K562 (cell line): Measurements from ENCODE around the gene MCCD1. TPM values are rescaled to one million over a fixed set of nuclear protein-coding genes. Genes with fewer than 3 reads are reported as not detected.

ENCODE experiments used
- ATAC-seq: fragments of 200-7000 bp; cut with Tn5 transposase; 3 replicates; pipeline ENCODE4 v1.9.1; 2020; ENCODE audit warnings: moderate library complexity
- BruUV-seq: library from RNA; stranded (reverse); fragments of 400-500 nt; replicated peaks from 2 replicates; lab custom pipeline; 2021; lab: Mats Ljungman, UMichigan
- CTCF ChIA-PET: fragments of 300-600 bp; formaldehyde crosslinking; extraction: SDS; loops from one replicate; lab custom pipeline; 2021; ENCODE audit warnings: low intra/inter-chr PET ratio; lab: Yijun Ruan, JAX
- POLR2A ChIA-PET: fragments of 300-600, 350-650 bp; sonication (Branson Sonifier 250); formaldehyde crosslinking; extraction: SDS; loops from one replicate; lab custom pipeline; 2021; ENCODE audit warnings: antibody characterized with exemption, inconsistent platforms; lab: Yijun Ruan, JAX
- DNase-seq, 4 experiments: peaks; one replicate each; pipeline versions ENCODE4 v3.0.0 to v3.0.0-alpha.2; 2011 to 2018; ENCODE audit warnings: low spot score in 3 of 4, mixed read lengths in 3 of 4; ENCODE audit errors: extremely low read depth in 1 of 4
- FAIRE-seq: peaks from 2 replicates; lab custom pipeline; 2011; peaks lifted over from hg19 to GRCh38; lab: Jason Lieb, UNC
- H2AFZ ChIP-seq: 2 replicates; pipeline ENCODE4 v1.6.0; 2011; ENCODE audit warnings: low read depth, low read length, control low read depth, inconsistent platforms
- H3K27ac ChIP-seq: fragments of 200-600 bp; 3 replicates; pipeline ENCODE4 v1.8.0; 2011; ENCODE audit warnings: low read depth, mild to moderate bottlenecking, control low read depth, inconsistent platforms, low read length, moderate library complexity, mixed read lengths; ENCODE audit errors: extremely low read depth
- H3K27me3 ChIP-seq, 2 experiments: fragments of 300-600 bp in 1 of 2; 2 replicates in 1 of 2; 3 replicates in 1 of 2; pipeline versions ENCODE4 v1.6.0 to v1.8.0; 2011; ENCODE audit warnings: inconsistent platforms in 2 of 2, low read length in 2 of 2, mild to moderate bottlenecking in 1 of 2, mixed read lengths in 1 of 2, moderate library complexity in 1 of 2; ENCODE audit not compliant: control insufficient read depth in 2 of 2, insufficient read depth in 2 of 2
- H3K36me3 ChIP-seq: fragments of 300-600 bp; 3 replicates; pipeline ENCODE4 v1.8.0; 2011; ENCODE audit warnings: mild to moderate bottlenecking, low read length, inconsistent platforms; ENCODE audit not compliant: control insufficient read depth, insufficient read depth
- H3K4me1 ChIP-seq, 2 experiments: fragments of 200-600 bp in 1 of 2; replicated peaks in 1 of 2; 2 replicates in 1 of 2; 3 replicates in 1 of 2; pipeline versions ENCODE4 v1.5.1 to v1.8.0; 2011; ENCODE audit warnings: inconsistent platforms in 2 of 2, low read length in 2 of 2, mild to moderate bottlenecking in 1 of 2, mixed read lengths in 1 of 2, moderate library complexity in 1 of 2; ENCODE audit not compliant: control insufficient read depth in 2 of 2, insufficient read depth in 2 of 2
- H3K4me2 ChIP-seq: 2 replicates; pipeline ENCODE4 v1.6.1; 2011; ENCODE audit warnings: low read length, control low read depth, inconsistent platforms, mixed read lengths; ENCODE audit not compliant: insufficient read depth
- H3K4me3 ChIP-seq: fragments of 200-600 bp; sonication (generic), shearing (Covaris generic); 2 replicates; pipeline ENCODE4 v1.5.1; 2016; ENCODE audit warnings: control low read depth, inconsistent platforms
- H3K79me2 ChIP-seq: fragments of 200-600 bp; 3 replicates; pipeline ENCODE4 v1.8.0; 2011; ENCODE audit warnings: low read length, inconsistent platforms; ENCODE audit not compliant: control insufficient read depth, insufficient read depth
- H3K9ac ChIP-seq, 2 experiments: 2 replicates each; pipeline versions ENCODE4 v1.6.0 to v1.6.1; 2011; ENCODE audit warnings: low read depth in 2 of 2, low read length in 2 of 2, control low read depth in 1 of 2, inconsistent platforms in 1 of 2, mild to moderate bottlenecking in 1 of 2, mixed read lengths in 1 of 2; ENCODE audit not compliant: insufficient read depth in 1 of 2
- H3K9me1 ChIP-seq: one replicate; pipeline ENCODE4 v1.6.0; 2011; ENCODE audit warnings: inconsistent platforms, mild to moderate bottlenecking, low read length, moderate library complexity; ENCODE audit not compliant: control insufficient read depth, insufficient read depth
- H3K9me3 ChIP-seq: replicated peaks from 2 replicates; pipeline ENCODE4 v1.5.1; 2011; ENCODE audit warnings: low read depth, low read length, inconsistent platforms; ENCODE audit not compliant: control insufficient read depth, insufficient read depth
- H4K20me1 ChIP-seq: replicated peaks from 2 replicates; pipeline ENCODE4 v1.6.1; 2011; ENCODE audit warnings: low read length, inconsistent platforms, mixed read lengths; ENCODE audit not compliant: control insufficient read depth, insufficient read depth
- BRF2 ChIP-seq: IDR thresholded peaks from 3 replicates; pipeline ENCODE4 v1.6.1; 2011; ENCODE audit warnings: borderline replicate concordance, mild to moderate bottlenecking; ENCODE audit not compliant: insufficient read length, insufficient read depth
- CAMTA2 ChIP-seq: fragments of 250-450 bp; sonication (Bioruptor Pico); conservative IDR thresholded peaks from 2 replicates; pipeline ENCODE4 v1.5.1; 2022
- E2F3 ChIP-seq: fragments of 250-450 bp; sonication (Bioruptor Pico); IDR thresholded peaks from 2 replicates; pipeline ENCODE4 v1.4.0; 2020; ENCODE audit warnings: mild to moderate bottlenecking
- E2F4 ChIP-seq: sonication (generic); formaldehyde crosslinking; IDR thresholded peaks from 2 replicates; pipeline ENCODE4 v1.8.0; 2022; ENCODE audit warnings: mild to moderate bottlenecking, low read depth, missing genetic modification reagents
- HDGF ChIP-seq: fragments of 450-650 bp; IDR thresholded peaks from 2 replicates; pipeline ENCODE4 v1.6.1; 2016
- HMBOX1 ChIP-seq: sonication (generic); IDR thresholded peaks from 2 replicates; pipeline ENCODE4 v1.6.1; 2016
- MECOM ChIP-seq: fragments of 250-450 bp; sonication (Bioruptor Pico); IDR thresholded peaks from 2 replicates; pipeline ENCODE4 v1.8.0; 2022; ENCODE audit warnings: inconsistent platforms
- NFE2 ChIP-seq: IDR thresholded peaks from 2 replicates; pipeline ENCODE4 v1.6.1; 2014; ENCODE audit warnings: antibody characterized with exemption, low read depth
- POLR2AphosphoS2 ChIP-seq: IDR thresholded peaks from 2 replicates; pipeline ENCODE4 v1.6.1; 2012; ENCODE audit warnings: low read length, improper control_type of control experiment
- TCF3 ChIP-seq: sonication (generic); formaldehyde crosslinking; IDR thresholded peaks from 2 replicates; pipeline ENCODE4 v1.4.0; 2020; ENCODE audit warnings: mild to moderate bottlenecking, missing genetic modification reagents
- ZNF12 ChIP-seq: sonication (generic); formaldehyde crosslinking; IDR thresholded peaks from 2 replicates; pipeline ENCODE4 v1.4.0; 2020; ENCODE audit warnings: mild to moderate bottlenecking, missing genetic modification reagents
- ZNF592 ChIP-seq: fragments of 450-650 bp; IDR thresholded peaks from 2 replicates; pipeline ENCODE4 v1.6.1; 2017; ENCODE audit warnings: antibody characterized with exemption, mild to moderate bottlenecking
- WGBS: fragments of 100-300 bp; shearing (Covaris generic); methylation state at CpG from one replicate; pipeline ENCODE4 v1.1.6; 2016; ENCODE audit warnings: low coverage, mixed read lengths; ENCODE audit not compliant: insufficient coverage; ENCODE audit errors: missing lambda C conversion rate; 5-methylcytosine and 5-hydroxymethylcytosine counted together
- in situ Hi-C: fragments of 300-500 bp; cut with MboI; formaldehyde crosslinking; loops from 4 replicates; pipeline ENCODE4 v1.15.0; 2018; ENCODE audit warnings: inconsistent platforms, mixed read lengths
- intact Hi-C: fragments of 100-400 bp; cut with micrococcal nuclease; formaldehyde crosslinking; loops from 2 replicates; pipeline ENCODE4 v1.14.2; 2022
- polyA plus RNA-seq, 8 experiments: library from polyadenylated mRNA; depleted of rRNA in 4 of 8; stranded (reverse) in 5 of 8; unstranded in 3 of 8; fragments of >200 nt; fragmentation: Nextera tagmentation in 2 of 8; fragmentation: Illumina TruSeq in 1 of 8; extraction: Ambion mirVana in 2 of 8; extraction: Trizol in 1 of 8; gene quantifications; 2 replicates each; pipeline versions ENCODE4 v1.2.1 to v1.2.3, GENCODE V29; 2011 to 2014; ENCODE audit warnings: inconsistent platforms in 1 of 8, missing spikeins in 1 of 8
- total RNA-seq, 7 experiments: library from RNA; depleted of rRNA in 6 of 7; stranded (reverse); fragments of >200 nt in 6 of 7; fragmentation: Illumina TruSeq in 2 of 7; extraction: Trizol in 2 of 7; gene quantifications; 2 replicates each; pipeline versions ENCODE4 v1.2.1 to v1.2.3, GENCODE V29; 2011 to 2021; ENCODE audit warnings: low replicate concordance in 1 of 7

Gene MCCD1
- total and polyA plus RNA-seq, 9 of the 15 experiments (the other 6 are each of a cell fraction or from before 2014, with no cell fraction given) = not detected

GRCh38 chr6:31547727-31548543 lies 19.2 kb downstream of the MCCD1 start (continued):
- TF ChIP-seq BRF2 = no peak
- 0 out of 2 replicates have a peak, but pooled peaks have one; percentile 69 for TF ChIP-seq ZNF12 (CRISPR knock-in tag)
- no peak for TF ChIP-seq NFE2
- 0 out of 2 replicates have a peak, but pooled peaks have one; percentile 4 for TF ChIP-seq TCF3 (CRISPR knock-in tag)
- TF ChIP-seq MECOM (CRISPR knock-in tag) = peak; percentile 60
- TF ChIP-seq E2F3 = 0 out of 2 replicates have a peak, but pooled peaks have one; percentile 56
- TF ChIP-seq, all 486 proteins: peak for 103

GRCh38 chr6:31548544-31548873 lies 19.7 kb downstream of the MCCD1 start:
- no peak for FAIRE-seq
- no peaks in the 10 kb centered on the region for H3K9me1 ChIP-seq
- no peak for ATAC-seq
- no peaks in the 10 kb centered on the region for H3K9me3 ChIP-seq
- H3K9ac ChIP-seq = peak overlapping the region; percentile 91 to 96
- CTCF ChIA-PET = interaction anchor here (0.5 to 0.9 kb wide), 2 partner anchors 43 to 48 kb away, joined by 3 read pairs; no protein-coding TSS in a partner anchor
- H3K36me3 ChIP-seq = peaks cover 35% of the 10 kb centered on the region
- no TSS peak for BruUV-seq
- H2AFZ ChIP-seq = peak overlapping the region; percentile 76
- H3K4me1 ChIP-seq = peaks cover 9 to 10% of the 10 kb centered on the region in 2 experiments; a peak in 4 of 5 replicates
- peak overlapping the region; percentile 52 for H3K4me3 ChIP-seq
- H3K79me2 ChIP-seq = peaks cover 24% of the 10 kb centered on the region
- intact Hi-C loops (loop anchor here (10.0 kb wide), 1 partner anchor 226 kb away; the partner anchor contains the start of gene VWA7), in situ Hi-C loops (loop anchor here (5.0 to 25.0 kb wide), 3 partner anchors 49 to 1414 kb away; partner anchors contain the start of genes BRD2, C6orf47, GPANK1 and HLA-DMA)
- H3K27ac ChIP-seq = peak overlapping the region; percentile 81
- H4K20me1 ChIP-seq = no peaks in the 10 kb centered on the region
- POLR2A ChIA-PET = interaction anchor here (0.6 to 5.7 kb wide), 17 partner anchors 10 to 288 kb away, joined by 3 to 38 read pairs (median 4); partner anchors contain the start of genes BAG6 and GPANK1
- no peak for DNase-seq
- no peaks in the 10 kb centered on the region for H3K27me3 ChIP-seq
- H3K4me2 ChIP-seq = peak overlapping the region; percentile 96
- 72% methylated on average over 2 of the region's 2 CpGs for WGBS
- TF ChIP-seq E2F4 (0 out of 2 replicates have a peak, but pooled peaks have one; percentile 6), ZNF592 (peak; percentile 54), HMBOX1 (peak; percentile 58; the same call in 1 of the 2 replicates), CAMTA2 (CRISPR knock-in tag) (no peak), HDGF (0 out of 2 replicates have a peak, but pooled peaks have one; percentile 4), POLR2AphosphoS2 (no peak)
